SK-N-MC (cell line): ENCODE data around the gene YLPM1.

Source experiments
- EZH2 ChIP-seq: fragments of 200-600 bp; sonication (generic); IDR thresholded peaks from one replicate; pipeline ENCODE4 v1.6.1; 2017; ENCODE audit warnings: antibody characterized with exemption
- POLR2AphosphoS5 ChIP-seq: IDR thresholded peaks from 2 replicates; pipeline ENCODE4 v1.6.1; 2012; ENCODE audit warnings: mild to moderate bottlenecking, low read depth, low read length, borderline replicate concordance

- no peak for TF ChIP-seq EZH2
- no peak for TF ChIP-seq POLR2AphosphoS5
Observed at GRCh38 chr14:74792249-74793039, 29.3 kb downstream of the YLPM1 start.
